GM19240 (cell line): ENCODE data around the gene TNFRSF25.

Experiments used
- DNase-seq: peaks from one replicate; pipeline ENCODE4 v3.0.0; 2011; ENCODE audit warnings: low spot score; ENCODE audit not compliant: insufficient read length

The TNFRSF25 gene

DNA sequence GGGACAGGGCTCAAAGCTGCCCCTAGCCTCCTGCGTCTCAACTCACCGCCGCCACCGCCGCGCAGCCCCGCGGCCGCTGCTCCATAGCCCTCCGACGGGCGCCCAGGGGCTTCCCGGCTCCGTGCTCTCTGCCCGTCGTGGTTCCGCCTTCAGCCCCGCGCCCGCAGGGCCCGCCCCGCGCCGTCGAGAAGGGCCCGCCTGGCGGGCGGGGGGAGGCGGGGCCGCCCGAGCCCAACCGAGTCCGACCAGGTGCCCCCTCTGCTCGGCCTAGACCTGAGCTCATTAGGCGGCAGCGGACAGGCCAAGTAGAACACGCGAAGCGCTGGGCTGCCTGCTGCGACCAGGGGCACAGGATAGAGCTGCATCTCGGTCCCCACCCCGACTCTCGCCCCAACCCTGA is at the start of gene TNFRSF25:
TNFRSF25 (minus strand) TSS at position 151 of the 400 bp plus-strand sequence; CDS start at position 85, 66 bp downstream.
- no peak for DNase-seq

- DNase-seq: no peak
Measured at GRCh38 chr1:6515771-6516170, 49.8 kb upstream of the TNFRSF25 start.

- no peak for DNase-seq
Measured at GRCh38 chr1:6513320-6513801, 47.4 kb upstream of the TNFRSF25 start.

GRCh38 chr1:6512908-6513280 is 46.9 kb upstream of the TNFRSF25 start:
- no peak for DNase-seq

DNA sequence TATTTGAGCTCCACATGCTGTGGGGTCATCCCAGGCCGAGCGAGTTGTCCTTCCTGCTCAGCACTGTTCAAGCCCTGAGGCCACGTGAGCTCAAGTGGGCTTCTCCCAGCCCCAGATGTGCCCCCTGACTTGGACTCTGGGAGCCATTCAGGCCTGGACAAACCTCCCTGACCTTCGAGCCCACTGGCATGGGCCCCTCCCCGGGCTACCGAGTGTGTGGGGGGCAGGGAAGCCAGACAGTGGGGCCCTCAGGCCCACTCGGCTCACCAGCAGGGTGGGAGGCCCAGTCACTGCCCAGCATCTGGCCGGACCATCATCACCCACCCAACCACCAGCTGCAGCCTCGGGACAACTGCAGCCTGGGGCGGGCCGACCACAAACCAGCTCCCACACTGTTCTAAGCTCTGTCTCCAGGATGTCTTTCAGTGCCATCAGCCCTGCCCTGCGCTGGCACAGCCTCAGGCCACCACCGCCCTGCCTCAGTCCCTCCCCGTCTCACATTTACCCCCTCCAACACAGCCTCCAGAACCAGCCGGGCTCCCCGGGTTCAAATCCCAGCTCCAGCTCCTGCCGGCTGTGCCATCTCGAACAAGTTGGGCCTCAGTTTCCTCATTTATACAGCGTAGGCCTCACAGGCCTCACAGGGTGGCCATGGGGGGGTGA is 46.4 kb upstream of the TNFRSF25 start:
- no peak for DNase-seq

DNA sequence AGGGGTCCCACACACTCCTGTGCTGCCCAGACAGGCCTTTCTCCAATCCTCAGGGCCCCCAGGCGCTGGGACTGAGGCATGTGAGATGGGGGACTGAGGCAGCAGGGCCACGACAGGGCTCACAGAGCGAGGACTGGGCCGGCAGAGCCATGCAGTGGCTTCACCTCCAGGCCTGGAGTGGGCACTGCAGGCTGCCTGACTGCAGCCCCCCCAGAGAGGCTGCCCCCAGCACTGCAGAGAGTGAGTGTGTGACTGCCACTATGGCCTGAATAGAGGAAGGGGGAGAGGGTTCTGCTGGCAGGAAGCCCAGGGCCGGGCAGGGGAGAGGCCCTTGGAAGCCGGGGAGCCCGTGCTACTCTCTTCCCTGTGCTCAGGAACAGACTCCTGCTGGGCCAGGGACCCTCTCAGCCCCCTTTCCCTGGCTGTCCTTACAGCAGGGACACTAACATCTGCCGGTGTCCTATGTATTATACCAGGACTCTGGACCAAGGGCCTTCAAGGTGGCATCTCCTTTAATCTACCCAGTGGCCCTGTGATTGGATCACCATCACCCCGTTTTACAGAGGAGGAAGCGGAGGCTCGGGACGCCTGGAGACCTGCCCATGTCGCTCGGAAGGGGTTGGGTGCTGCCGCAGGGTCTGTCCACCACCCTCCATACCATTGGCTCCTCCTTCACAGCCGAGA is 45.7 kb upstream of the TNFRSF25 start:
- no peak for DNase-seq

DNA sequence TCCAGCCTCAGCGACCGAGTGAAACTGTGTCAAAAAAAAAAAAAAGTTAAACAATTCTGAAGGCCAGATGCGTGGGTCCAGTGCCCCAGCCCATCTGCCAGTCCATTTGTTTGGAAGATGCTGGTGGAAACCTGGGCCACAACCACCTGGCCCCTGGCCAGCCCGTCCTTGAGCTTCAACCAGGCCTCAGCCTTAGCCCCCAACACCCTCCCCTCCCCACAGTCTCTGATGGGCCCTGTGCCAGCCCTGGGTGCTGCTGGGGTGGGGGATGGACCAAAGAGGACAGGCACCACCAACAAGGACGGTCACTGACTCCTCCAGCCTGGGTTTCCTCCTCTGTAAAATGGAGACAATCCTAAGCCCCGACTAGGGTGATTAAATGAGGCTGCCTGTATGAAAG is 45.1 kb upstream of the TNFRSF25 start:
- DNase-seq: no peak

GRCh38 chr1:6510493-6510892 is 44.5 kb upstream of the TNFRSF25 start:
- DNase-seq: no peak

GRCh38 chr1:6509919-6510291 is 43.9 kb upstream of the TNFRSF25 start:
- DNase-seq: no peak

DNA sequence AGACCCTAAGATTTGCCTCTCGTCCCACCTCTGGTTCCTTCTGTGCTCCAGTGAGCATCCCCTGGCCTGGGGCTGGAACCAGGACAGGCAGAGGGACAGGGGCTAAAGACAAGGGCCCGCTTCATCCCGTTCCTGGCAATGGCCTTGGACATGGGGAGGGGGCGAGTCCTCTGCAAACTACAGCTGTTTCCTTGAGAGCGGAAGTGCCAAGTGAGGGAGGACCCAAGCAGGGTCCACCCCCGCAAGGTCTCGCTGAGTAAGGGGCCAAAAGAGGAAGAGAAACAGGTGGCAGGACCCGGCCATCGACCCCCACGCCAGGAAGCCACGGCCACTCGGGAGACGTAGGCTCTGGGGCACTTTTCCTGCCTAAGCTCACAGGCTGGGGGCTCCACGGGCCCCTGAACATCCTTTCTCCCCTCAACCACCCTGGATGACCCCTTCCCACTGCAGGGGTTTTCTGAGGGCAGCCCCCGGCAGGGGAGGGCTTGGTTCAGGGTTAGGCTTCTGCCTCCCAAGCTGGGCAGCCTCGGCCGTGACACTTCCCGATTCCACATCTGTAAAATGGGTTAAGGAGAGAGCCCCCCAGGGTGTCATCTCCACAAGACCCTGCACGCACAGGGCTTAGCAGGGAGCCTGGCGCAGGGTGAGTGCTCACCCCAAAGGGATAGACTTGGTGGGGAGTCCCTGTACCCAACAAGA is 43.4 kb upstream of the TNFRSF25 start:
- no peak for DNase-seq

DNA sequence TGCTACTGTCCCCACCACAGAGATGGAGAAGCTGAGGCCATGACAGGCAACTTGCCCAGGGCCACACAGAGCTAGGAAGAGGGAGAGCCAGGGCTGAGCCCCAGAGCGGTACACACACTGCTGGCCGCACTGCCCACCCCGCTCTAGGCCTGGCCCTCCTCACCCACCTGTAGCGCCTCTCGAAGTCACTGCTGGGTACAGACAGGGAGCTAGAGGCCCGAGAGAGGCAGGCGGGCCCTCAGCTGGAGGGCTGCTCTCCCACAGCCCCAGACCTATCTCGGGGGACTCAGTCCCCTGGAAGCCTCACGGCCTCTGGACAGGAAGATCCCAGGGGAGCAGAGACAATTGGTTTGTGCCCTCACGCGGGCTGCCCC is 42.8 kb upstream of the TNFRSF25 start:
- DNase-seq: no peak

DNA sequence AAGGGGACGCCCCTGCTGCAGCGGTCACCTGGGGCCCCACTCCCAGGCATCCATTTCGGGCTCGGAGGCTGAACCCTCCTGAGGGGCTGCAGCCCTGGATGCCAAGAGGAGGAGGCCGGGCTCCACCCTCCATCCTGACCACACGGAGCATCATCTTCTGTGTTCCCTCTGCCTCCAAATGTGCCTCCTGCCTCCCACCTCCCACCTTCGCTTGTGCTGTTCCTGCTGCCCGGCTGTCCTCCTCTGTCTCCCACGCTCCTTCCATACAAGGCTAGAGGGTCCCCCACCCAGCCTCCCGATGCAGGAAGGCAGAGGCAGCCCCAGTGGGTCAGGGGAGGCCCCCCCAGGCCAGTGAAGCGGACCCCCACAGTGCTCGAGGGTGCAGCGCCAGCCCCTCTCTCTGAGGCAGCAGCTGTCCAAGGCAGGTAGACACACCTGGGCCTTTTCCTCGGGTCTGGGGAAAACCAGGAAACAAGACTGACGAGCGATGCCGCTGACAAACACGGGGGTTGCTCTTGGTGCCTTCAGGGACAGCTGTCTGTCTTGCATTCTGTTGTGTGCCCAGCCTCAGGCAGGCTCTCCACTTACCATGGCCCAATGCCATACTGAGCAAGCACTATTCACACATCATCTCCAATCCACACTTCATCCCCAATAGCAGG is 42.3 kb upstream of the TNFRSF25 start:
- DNase-seq: no peak

- no peak for DNase-seq
Measured at GRCh38 chr1:6507461-6507911, 41.5 kb upstream of the TNFRSF25 start.

DNA sequence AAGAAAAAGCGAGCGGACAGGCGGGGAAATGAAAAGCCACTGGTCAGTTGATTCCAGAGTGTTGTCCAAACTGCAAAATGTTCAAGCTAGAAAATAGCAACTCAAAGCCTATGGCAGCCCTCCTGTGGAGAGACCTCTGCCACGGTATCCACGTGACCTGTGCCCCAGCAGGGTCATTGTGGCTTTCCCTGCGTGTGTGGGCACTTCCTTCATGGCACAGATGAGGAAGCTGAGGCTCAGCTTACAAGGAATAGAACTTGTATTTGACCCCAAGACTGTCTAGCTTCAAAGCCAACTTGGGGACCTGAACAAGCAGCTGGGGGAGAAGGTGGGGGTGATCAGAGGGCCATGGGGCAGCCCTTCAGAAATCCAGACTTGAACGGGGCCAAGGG is 41.1 kb upstream of the TNFRSF25 start:
- DNase-seq: no peak

DNA sequence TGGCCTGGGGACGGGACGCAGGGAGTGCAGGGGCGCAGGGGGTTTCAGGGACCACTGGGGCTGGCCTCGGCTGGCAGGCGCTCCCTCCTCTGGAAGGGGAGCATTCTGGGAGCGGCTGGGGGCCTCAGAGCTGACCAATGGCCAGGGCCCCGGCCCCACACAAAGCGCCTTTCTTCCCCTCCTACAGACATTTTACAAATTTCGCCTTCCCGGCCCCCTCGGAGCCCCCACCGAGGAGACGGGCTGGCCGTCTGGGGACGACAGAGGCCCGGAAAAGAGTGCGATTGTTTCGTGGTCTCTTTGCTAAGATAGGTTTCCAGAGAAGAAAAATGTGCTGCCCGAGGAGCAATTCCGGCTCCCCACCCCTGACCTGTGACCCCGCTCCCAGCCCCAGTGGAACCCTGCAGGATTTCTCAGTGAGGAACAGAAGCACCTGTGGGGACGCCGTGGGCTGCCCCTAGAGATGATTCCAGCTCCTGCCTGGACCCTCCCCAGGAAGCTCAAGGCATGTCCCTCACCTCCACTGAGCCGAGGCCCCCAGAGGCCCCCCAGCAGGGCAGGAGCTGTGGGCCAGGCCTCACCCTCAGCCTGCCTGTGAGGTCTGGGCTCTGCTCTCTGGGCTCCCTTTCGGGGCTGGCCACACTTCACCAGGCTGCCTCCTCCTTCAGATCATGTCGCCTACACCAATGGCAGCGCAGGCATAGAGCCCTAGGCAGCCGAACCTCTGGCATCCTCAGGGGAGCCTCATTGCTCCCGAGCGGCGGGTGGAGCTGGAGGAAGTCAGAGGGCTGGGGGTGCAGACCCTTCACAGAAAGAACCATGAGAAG is 40.5 kb upstream of the TNFRSF25 start:
- DNase-seq: no peak

GRCh38 chr1:6505367-6506209 is 39.6 kb upstream of the TNFRSF25 start:
- DNase-seq: no peak

DNA sequence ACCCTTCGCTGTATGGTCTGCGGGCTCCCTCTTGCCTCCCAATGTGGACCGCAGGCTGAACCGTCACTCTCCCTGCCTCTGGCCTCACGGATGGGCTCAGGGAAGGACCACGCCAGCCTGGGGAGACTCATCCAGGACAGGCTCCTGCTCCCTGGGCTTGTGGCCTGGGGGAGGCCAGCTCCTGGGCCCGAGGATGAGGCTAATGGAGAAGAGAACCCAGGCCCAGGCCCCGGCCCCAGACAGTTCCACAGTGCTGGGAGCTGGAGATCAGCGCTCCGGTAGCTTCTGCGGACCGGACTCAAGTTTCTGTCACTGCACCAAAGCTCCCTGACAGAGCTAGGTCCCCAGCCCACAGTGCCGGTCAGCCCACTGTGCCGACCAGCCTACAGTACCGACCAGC is 38.9 kb upstream of the TNFRSF25 start:
- DNase-seq: no peak

DNA sequence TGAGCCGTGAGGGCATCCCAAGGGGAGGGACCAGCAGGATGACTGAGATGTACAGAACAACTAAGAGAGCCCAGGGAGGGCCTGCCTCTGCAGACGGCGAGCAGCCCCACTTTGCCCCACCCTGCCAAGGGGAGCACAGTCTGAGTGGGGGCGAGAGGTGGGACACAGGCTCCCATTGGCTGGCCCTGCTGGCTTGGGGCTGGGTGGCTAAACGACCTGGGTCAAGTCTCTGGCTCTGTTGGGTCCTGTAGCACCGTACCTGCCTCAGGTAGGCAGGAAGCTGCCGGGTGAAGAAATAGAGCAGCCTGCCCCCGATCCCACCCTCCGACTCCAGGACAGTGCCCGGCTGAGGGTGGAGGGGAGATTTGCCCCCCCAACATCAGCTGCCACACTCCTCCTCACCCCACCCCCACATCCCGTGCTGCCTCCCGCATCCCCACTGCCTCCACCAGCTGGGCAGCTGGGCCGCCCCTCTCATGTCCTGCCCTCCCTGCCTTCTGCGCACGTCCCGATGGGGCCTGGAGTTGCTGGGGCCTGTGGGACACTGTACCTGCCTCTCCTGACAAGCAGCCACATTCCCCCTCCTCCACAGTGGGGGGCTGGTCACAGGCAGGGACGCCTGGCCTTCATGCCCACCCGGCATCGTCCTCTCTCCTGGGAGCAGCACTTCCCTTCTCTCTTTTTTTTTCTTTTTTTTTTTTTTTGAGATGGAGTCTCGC is 38.1 kb upstream of the TNFRSF25 start:
- no peak for DNase-seq
